Stimulated activated CD8-positive, alpha-beta memory T cell treated with anti-CD3 and anti-CD28 coated beads, Interleukin-4, amount 100 ng/mL, for 4 hours (primary cell): Measurements from ENCODE around the gene MTFP1.
"Not testable (repeated sequence)": the region's sequence is repeated elsewhere in the genome, so short reads cannot be mapped to it uniquely, and the experiment has no call there.

Source experiments
- DNase-seq, 2 donors: peaks; one replicate each; pipeline ENCODE4 v3.0.0-alpha.2; 2020; ENCODE audit warnings: low read depth in 2 of 2, low spot score in 1 of 2

The MTFP1 gene

GRCh38 chr22:30453731-30454510 lies 28.4 kb downstream of the MTFP1 start:
- no peak for DNase-seq

GRCh38 chr22:30455075-30455840 lies 29.7 kb downstream of the MTFP1 start:
- no peak for DNase-seq

- DNase-seq, result no peak
Observed at GRCh38 chr22:30457981-30458380, 32.4 kb downstream of the MTFP1 start.

- DNase-seq, result no peak
Observed at GRCh38 chr22:30459181-30460052, 33.8 kb downstream of the MTFP1 start.

GRCh38 chr22:30460147-30460546 lies 34.6 kb downstream of the MTFP1 start:
- no peak for DNase-seq

- DNase-seq, result not testable (repeated sequence)
Observed at GRCh38 chr22:30460555-30460954, 35.0 kb downstream of the MTFP1 start.

GRCh38 chr22:30469165-30469564 lies 43.6 kb downstream of the MTFP1 start:
- no peak for DNase-seq

- DNase-seq, result no peak
Observed at GRCh38 chr22:30470655-30471054, 45.1 kb downstream of the MTFP1 start.

GRCh38 chr22:30471616-30472318 lies 46.2 kb downstream of the MTFP1 start, which contains the start of gene SEC14L3:
Gene SEC14L3 (minus strand): TSS chr22:30472017. CDS start chr22:30471958, 59 bp downstream.
- no peak for DNase-seq

- no peak for DNase-seq
Observed at GRCh38 chr22:30472994-30473720, 47.6 kb downstream of the MTFP1 start.

GRCh38 chr22:30474121-30474520 lies 48.6 kb downstream of the MTFP1 start:
- no peak for DNase-seq

GRCh38 chr22:30474683-30475424 lies 49.3 kb downstream of the MTFP1 start:
- DNase-seq, result no peak
